HepG2 (cell line): ENCODE results near the gene ITCH. TPM values are rescaled to one million over a fixed set of nuclear protein-coding genes. Genes with fewer than 3 reads are reported as not detected.

Source experiments
- BRCA1 ChIP-seq: sonication (generic); formaldehyde crosslinking; IDR thresholded peaks from 2 replicates; pipeline ENCODE4 v1.4.0; 2020; ENCODE audit warnings: missing genetic modification reagents
- ERF ChIP-seq: IDR thresholded peaks from 2 replicates; pipeline ENCODE4 v1.6.1; 2018; ENCODE audit warnings: missing biosample characterization, missing genetic modification reagents
- MLX ChIP-seq: IDR thresholded peaks from 2 replicates; pipeline ENCODE4 v1.6.1; 2016
- PHF21A ChIP-seq: sonication (generic); formaldehyde crosslinking; IDR thresholded peaks from 2 replicates; pipeline ENCODE4 v1.5.0; 2020; ENCODE audit warnings: mild to moderate bottlenecking, missing genetic modification reagents
- SOX6 ChIP-seq, 2 experiments: fragments of 450-650 bp in 1 of 2; sonication (generic) in 1 of 2; formaldehyde crosslinking in 1 of 2; IDR thresholded peaks; 2 replicates each; pipeline versions ENCODE4 v1.4.0 to v1.6.1; 2017 to 2020; ENCODE audit warnings: antibody characterized with exemption in 1 of 2, mild to moderate bottlenecking in 1 of 2, missing genetic modification reagents in 1 of 2
- ZBTB21 ChIP-seq: sonication (generic); formaldehyde crosslinking; IDR thresholded peaks from 2 replicates; pipeline ENCODE4 v1.4.0; 2020; ENCODE audit warnings: missing genetic modification reagents
- ZHX2 ChIP-seq, 2 experiments: sonication (generic) in 1 of 2; formaldehyde crosslinking in 1 of 2; IDR thresholded peaks; 2 replicates each; pipeline versions ENCODE4 v1.6.1 to v1.9.0; 2014 to 2022; ENCODE audit warnings: antibody characterized with exemption in 1 of 2, borderline replicate concordance in 1 of 2, inconsistent platforms in 1 of 2, low read depth in 1 of 2, missing genetic modification reagents in 1 of 2
- ZKSCAN1 ChIP-seq: fragments of 150-350 bp; IDR thresholded peaks from 2 replicates; pipeline ENCODE4 v1.6.1; 2014; ENCODE audit warnings: low read length
- polyA plus RNA-seq, 8 experiments: library from polyadenylated mRNA; depleted of rRNA in 3 of 8; stranded (reverse) in 7 of 8; unstranded in 1 of 8; fragments of >200 nt; fragmentation: Illumina TruSeq in 4 of 8; extraction: Trizol in 4 of 8; gene quantifications; 2 replicates each; pipeline versions ENCODE4 v1.2.1 to v1.2.3, GENCODE V29; 2011 to 2016; ENCODE audit warnings: low read depth in 4 of 8, missing spikeins in 1 of 8, mixed read lengths in 1 of 8; ENCODE audit not compliant: insufficient read depth in 1 of 8
- total RNA-seq, 5 experiments: library from RNA; depleted of rRNA; stranded (reverse); fragments of >200 nt; fragmentation: Illumina TruSeq; extraction: Trizol; gene quantifications; 2 replicates each; pipeline ENCODE4 v1.2.3, GENCODE V29; 2016; ENCODE audit warnings: low read depth in 1 of 5
- TF ChIP-seq, protein P1 (sequence below): sonication (generic); IDR thresholded peaks from 2 replicates; pipeline ENCODE4 v1.6.1; 2016; ENCODE audit warnings: low read depth, borderline replicate concordance
- TF ChIP-seq, protein P2 (sequence below): sonication (generic); formaldehyde crosslinking; IDR thresholded peaks from 2 replicates; pipeline ENCODE4 v1.8.0; 2022; ENCODE audit warnings: missing genetic modification reagents, low read depth, mild to moderate bottlenecking, borderline replicate concordance
- TF ChIP-seq, protein P3 (sequence below): sonication (generic); formaldehyde crosslinking; IDR thresholded peaks from 2 replicates; pipeline ENCODE4 v1.4.0; 2020; ENCODE audit warnings: missing genetic modification reagents, borderline replicate concordance
- TF ChIP-seq, protein P4 (sequence below), 2 experiments: fragments of 450-650 bp in 1 of 2; sonication (generic) in 1 of 2; formaldehyde crosslinking; IDR thresholded peaks; 2 replicates each; pipeline versions ENCODE4 v1.5.0 to v1.8.0; 2020 to 2022; ENCODE audit warnings: mild to moderate bottlenecking in 1 of 2, missing genetic modification reagents in 1 of 2

The ITCH gene
- total and polyA plus RNA-seq, 2 of the 13 experiments (the other 11 are each of a cell fraction or from before 2014, with no cell fraction given) = 20.5 to 112 TPM

DNA sequence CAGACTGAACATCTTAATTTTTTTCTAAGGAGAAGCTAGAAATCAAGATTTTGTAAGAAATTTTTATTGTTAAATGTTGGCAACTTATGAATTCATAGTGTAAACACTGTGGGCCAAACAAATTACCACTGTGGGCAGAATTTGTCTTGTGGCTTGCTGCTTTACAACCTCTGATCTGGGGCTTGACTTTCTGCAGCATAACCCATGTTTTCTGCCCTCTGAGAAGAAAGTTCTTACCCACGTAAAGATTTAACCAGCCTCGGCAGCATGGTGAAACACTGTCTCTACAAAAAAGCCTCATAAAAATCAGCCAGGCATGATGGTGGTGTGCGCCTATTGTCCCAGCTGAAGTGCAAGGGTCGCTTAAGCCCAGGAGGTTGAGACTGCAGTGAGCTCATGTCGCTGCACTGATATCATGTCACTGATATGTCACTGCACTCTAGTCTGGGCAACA lies 12.9 kb downstream of the ITCH start (continued):
- TF ChIP-seq ZHX2 (IDR thresholded peaks at IDR 0.05; ENCODE audit: low read depth) (0 out of 2 replicates have a peak, but pooled peaks have one; percentile 10), ZHX2 (CRISPR knock-in tag; IDR thresholded peaks at IDR 0.05; ENCODE audit: borderline replicate concordance) (no peak), MLX (CRISPR knock-in tag) (no peak), ZKSCAN1 (no peak), BRCA1 (CRISPR knock-in tag) (0 out of 2 replicates have a peak, but pooled peaks have one; percentile 55), ZBTB21 (CRISPR knock-in tag) (peak; percentile 79), ERF (peak; percentile 33; the same call in 1 of the 2 replicates), SOX6 (IDR thresholded peaks at IDR 0.05) (no peak), SOX6 (CRISPR knock-in tag; IDR thresholded peaks at IDR 0.05) (peak; percentile 32; the same call in 1 of the 2 replicates), PHF21A (CRISPR knock-in tag) (0 out of 2 replicates have a peak, but pooled peaks have one; percentile 12)
- TF ChIP-seq, protein P1, sequence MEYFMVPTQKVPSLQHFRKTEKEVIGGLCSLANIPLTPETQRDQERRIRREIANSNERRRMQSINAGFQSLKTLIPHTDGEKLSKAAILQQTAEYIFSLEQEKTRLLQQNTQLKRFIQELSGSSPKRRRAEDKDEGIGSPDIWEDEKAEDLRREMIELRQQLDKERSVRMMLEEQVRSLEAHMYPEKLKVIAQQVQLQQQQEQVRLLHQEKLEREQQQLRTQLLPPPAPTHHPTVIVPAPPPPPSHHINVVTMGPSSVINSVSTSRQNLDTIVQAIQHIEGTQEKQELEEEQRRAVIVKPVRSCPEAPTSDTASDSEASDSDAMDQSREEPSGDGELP = 0 out of 2 replicates have a peak, but pooled peaks have one; percentile 54
- TF ChIP-seq, protein P2, sequence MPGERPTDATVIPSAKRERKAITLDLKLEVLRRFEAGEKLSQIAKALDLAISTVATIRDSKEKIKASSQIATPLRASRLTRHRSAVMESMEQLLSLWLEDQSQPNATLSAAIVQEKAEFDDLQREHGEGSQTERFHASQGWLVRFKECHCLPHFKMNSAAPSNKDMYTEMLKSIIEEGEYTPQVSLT = no peak
- TF ChIP-seq, protein P3, sequence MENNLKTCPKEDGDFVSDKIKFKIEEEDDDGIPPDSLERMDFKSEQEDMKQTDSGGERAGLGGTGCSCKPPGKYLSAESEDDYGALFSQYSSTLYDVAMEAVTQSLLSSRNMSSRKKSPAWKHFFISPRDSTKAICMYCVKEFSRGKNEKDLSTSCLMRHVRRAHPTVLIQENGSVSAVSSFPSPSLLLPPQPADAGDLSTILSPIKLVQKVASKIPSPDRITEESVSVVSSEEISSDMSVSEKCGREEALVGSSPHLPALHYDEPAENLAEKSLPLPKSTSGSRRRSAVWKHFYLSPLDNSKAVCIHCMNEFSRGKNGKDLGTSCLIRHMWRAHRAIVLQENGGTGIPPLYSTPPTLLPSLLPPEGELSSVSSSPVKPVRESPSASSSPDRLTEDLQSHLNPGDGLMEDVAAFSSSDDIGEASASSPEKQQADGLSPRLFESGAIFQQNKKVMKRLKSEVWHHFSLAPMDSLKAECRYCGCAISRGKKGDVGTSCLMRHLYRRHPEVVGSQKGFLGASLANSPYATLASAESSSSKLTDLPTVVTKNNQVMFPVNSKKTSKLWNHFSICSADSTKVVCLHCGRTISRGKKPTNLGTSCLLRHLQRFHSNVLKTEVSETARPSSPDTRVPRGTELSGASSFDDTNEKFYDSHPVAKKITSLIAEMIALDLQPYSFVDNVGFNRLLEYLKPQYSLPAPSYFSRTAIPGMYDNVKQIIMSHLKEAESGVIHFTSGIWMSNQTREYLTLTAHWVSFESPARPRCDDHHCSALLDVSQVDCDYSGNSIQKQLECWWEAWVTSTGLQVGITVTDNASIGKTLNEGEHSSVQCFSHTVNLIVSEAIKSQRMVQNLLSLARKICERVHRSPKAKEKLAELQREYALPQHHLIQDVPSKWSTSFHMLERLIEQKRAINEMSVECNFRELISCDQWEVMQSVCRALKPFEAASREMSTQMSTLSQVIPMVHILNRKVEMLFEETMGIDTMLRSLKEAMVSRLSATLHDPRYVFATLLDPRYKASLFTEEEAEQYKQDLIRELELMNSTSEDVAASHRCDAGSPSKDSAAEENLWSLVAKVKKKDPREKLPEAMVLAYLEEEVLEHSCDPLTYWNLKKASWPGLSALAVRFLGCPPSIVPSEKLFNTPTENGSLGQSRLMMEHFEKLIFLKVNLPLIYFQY (CRISPR knock-in tag) = no peak
- TF ChIP-seq, protein P4, sequence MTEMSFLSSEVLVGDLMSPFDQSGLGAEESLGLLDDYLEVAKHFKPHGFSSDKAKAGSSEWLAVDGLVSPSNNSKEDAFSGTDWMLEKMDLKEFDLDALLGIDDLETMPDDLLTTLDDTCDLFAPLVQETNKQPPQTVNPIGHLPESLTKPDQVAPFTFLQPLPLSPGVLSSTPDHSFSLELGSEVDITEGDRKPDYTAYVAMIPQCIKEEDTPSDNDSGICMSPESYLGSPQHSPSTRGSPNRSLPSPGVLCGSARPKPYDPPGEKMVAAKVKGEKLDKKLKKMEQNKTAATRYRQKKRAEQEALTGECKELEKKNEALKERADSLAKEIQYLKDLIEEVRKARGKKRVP (CRISPR knock-in tag; IDR thresholded peaks at IDR 0.05) = no peak
